ENCODE measurements around the gene PBLD. TPM values are rescaled to one million over a fixed set of nuclear protein-coding genes. Genes with fewer than 3 reads are reported as not detected.

The PBLD gene
- total RNA-seq, 2 donors from 2014 or later = 32.2 to 41.2 TPM

GRCh38 chr10:68333058-68333395 lies 299 bp upstream of the PBLD start:
- DNase-seq (no peak), ATAC-seq (no peak)
- Histone ChIP-seq H3K4me1 (peaks cover 57% of the 10 kb centered on the region), H3K4me3 (peak overlapping the region; percentile 55 to 75), H3K36me3 (replicated peaks in 1 of 2; ENCODE audit: insufficient read depth in 1 of 2, low read depth in 2 of 2) (no peaks in the 10 kb centered on the region), H3K9me3 (no peaks in the 10 kb centered on the region), H3K27ac (peak overlapping the region; percentile 93 to 99 (median 96)), H3K27me3 (no peaks in the 10 kb centered on the region)
- 0% methylated on average over 10 of the region's 10 CpGs for WGBS, 2 donors
- intact Hi-C loops (cut with DNase I) = no loop called here
- TF ChIP-seq CTCF (IDR thresholded peaks at IDR 0.05) (no peak), POLR2A (IDR thresholded peaks at IDR 0.05) (no peak)

- no peaks in the 10 kb centered on the region for H3K9me3 ChIP-seq
- H3K27ac ChIP-seq = peak within 1 kb of the TSS; percentile 93 to 99 (median 96)
- H3K4me1 ChIP-seq = peaks cover 50% of the 10 kb centered on the region
- peak; percentile 91 for ATAC-seq
- peak; percentile 98 to 99 (median 99) for DNase-seq
- peak within 1 kb of the TSS; percentile 55 to 75 for H3K4me3 ChIP-seq
- 0 to 1% methylated on average over 44 to 73 of the region's 73 CpGs for WGBS, 2 donors
- H3K27me3 ChIP-seq = no peaks in the 10 kb centered on the region
- TF ChIP-seq POLR2A (IDR thresholded peaks at IDR 0.05) (peak; percentile 98 to 99 (median 99)), CTCF (IDR thresholded peaks at IDR 0.05) (peak in 3 of 7 experiments; percentile 21 to 37 (median 28))
- intact Hi-C loops (cut with DNase I) = no loop called here
- H3K36me3 ChIP-seq (replicated peaks in 1 of 2; ENCODE audit: insufficient read depth in 1 of 2, low read depth in 2 of 2) = no peaks in the 10 kb centered on the region
Measured at GRCh38 chr10:68331455-68332258, 1.1 kb downstream of the PBLD start, which contains the start of gene HNRNPH3. Gene HNRNPH3 (plus strand): TSS chr10:68332064. CDS start chr10:68337222, 5,158 bp downstream.

GRCh38 chr10:68330852-68331454 lies 1.8 kb downstream of the PBLD start:
- intact Hi-C loops (cut with DNase I) = no loop called here
- peak; percentile 35 to 48 (median 42) for DNase-seq
- Histone ChIP-seq H3K36me3 (replicated peaks in 1 of 2; ENCODE audit: insufficient read depth in 1 of 2, low read depth in 2 of 2) (no peaks in the 10 kb centered on the region), H3K27me3 (no peaks in the 10 kb centered on the region), H3K4me3 (peak overlapping the region; percentile 55 to 75), H3K9me3 (no peaks in the 10 kb centered on the region), H3K4me1 (peaks cover 43% of the 10 kb centered on the region), H3K27ac (peak overlapping the region; percentile 93 to 99 (median 96))
- 12 to 13% methylated on average over 28 to 29 of the region's 29 CpGs for WGBS, 2 donors
- no peak for ATAC-seq
- TF ChIP-seq POLR2A (IDR thresholded peaks at IDR 0.05) (no peak), CTCF (IDR thresholded peaks at IDR 0.05) (no peak)

- intact Hi-C loops (cut with DNase I) = no loop called here
- DNase-seq (no peak), ATAC-seq (no peak)
- Histone ChIP-seq H3K9me3 (no peaks in the 10 kb centered on the region), H3K27me3 (no peaks in the 10 kb centered on the region), H3K4me1 (peaks cover 31% of the 10 kb centered on the region), H3K27ac (peak overlapping the region in 2 of 4 donors; percentile 53 to 68), H3K4me3 (no peak overlapping the region), H3K36me3 (replicated peaks in 1 of 2; ENCODE audit: insufficient read depth in 1 of 2, low read depth in 2 of 2) (no peaks in the 10 kb centered on the region)
- 94 to 100% methylated on average over 1 of the region's 1 CpG for WGBS, 2 donors
- TF ChIP-seq POLR2A (IDR thresholded peaks at IDR 0.05) (no peak), CTCF (IDR thresholded peaks at IDR 0.05) (no peak)
Measured at GRCh38 chr10:68329506-68329861, 3.2 kb downstream of the PBLD start.

Data from body of pancreas (tissue), 4 donors.